Neural progenitor cell (in vitro differentiated cells): ENCODE results near the gene CTNNBIP1.

ENCODE experiments used
- CTCF ChIP-seq: fragments of 200-600 bp; sonication (generic); IDR thresholded peaks from 2 replicates; pipeline ENCODE4 v1.5.1; 2017; ENCODE audit warnings: antibody characterized with exemption, mild to moderate bottlenecking
- EZH2 ChIP-seq: fragments of 200-600 bp; sonication (generic); IDR thresholded peaks from 2 replicates; pipeline ENCODE4 v1.6.1; 2017; ENCODE audit warnings: antibody characterized with exemption, mild to moderate bottlenecking, moderate library complexity
- EZH2phosphoT487 ChIP-seq: fragments of 200-600 bp; sonication (generic); IDR thresholded peaks from 2 replicates; pipeline ENCODE4 v1.6.1; 2017; ENCODE audit warnings: antibody characterized with exemption

GRCh38 chr1:9889411-9889810 lies 20.7 kb downstream of the CTNNBIP1 start:
- TF ChIP-seq CTCF (no peak), EZH2phosphoT487 (no peak), EZH2 (no peak)
